NT2/D1 (cell line): Measurements from ENCODE around the gene DGKE.

Source experiments
- DNase-seq: peaks from one replicate; pipeline ENCODE4 v3.0.0-alpha.2; 2011; ENCODE audit warnings: low read depth, low spot score
- H3K27me3 ChIP-seq: 2 replicates; pipeline ENCODE4 v1.6.0; 2011; ENCODE audit warnings: mild to moderate bottlenecking; ENCODE audit not compliant: insufficient read length, insufficient read depth
- H3K36me3 ChIP-seq: 2 replicates; pipeline ENCODE4 v1.6.1; 2011; ENCODE audit warnings: mild to moderate bottlenecking, low read length, mixed read lengths; ENCODE audit not compliant: insufficient read depth, insufficient read length
- H3K4me1 ChIP-seq: 2 replicates; pipeline ENCODE4 v1.5.1; 2011; ENCODE audit not compliant: insufficient read depth, insufficient read length
- H3K4me3 ChIP-seq: 2 replicates; pipeline ENCODE4 v1.5.1; 2011; ENCODE audit warnings: low read depth; ENCODE audit not compliant: insufficient read length
- H3K9ac ChIP-seq: 2 replicates; pipeline ENCODE4 v1.6.0; 2011; ENCODE audit warnings: low read depth; ENCODE audit not compliant: insufficient read length
- H3K9me3 ChIP-seq: 2 replicates; pipeline ENCODE4 v1.5.1; 2011; ENCODE audit warnings: mild to moderate bottlenecking, low read length; ENCODE audit not compliant: insufficient read depth
- SUZ12 ChIP-seq: IDR thresholded peaks from 2 replicates; pipeline ENCODE4 v1.6.1; 2011; ENCODE audit not compliant: insufficient read length, insufficient read depth; ENCODE audit errors: extremely low read depth
- YY1 ChIP-seq: IDR thresholded peaks from 2 replicates; pipeline ENCODE4 v1.6.1; 2011; ENCODE audit not compliant: insufficient read length, insufficient read depth
- ZNF274 ChIP-seq: IDR thresholded peaks from 2 replicates; pipeline ENCODE4 v1.6.1; 2011; ENCODE audit warnings: mild to moderate bottlenecking, low read depth, low read length

The DGKE gene

GRCh38 chr17:56795221-56795865 lies 38.6 kb upstream of the DGKE start:
- H3K4me3 ChIP-seq: no peak overlapping the region
- TF ChIP-seq YY1 (no peak), ZNF274 (no peak), SUZ12 (no peak)
- H3K36me3 ChIP-seq: no peaks in the 10 kb centered on the region
- H3K9me3 ChIP-seq: no peaks in the 10 kb centered on the region
- H3K9ac ChIP-seq: no peak overlapping the region
- no peak for DNase-seq
- H3K4me1 ChIP-seq: peaks cover 5% of the 10 kb centered on the region
- H3K27me3 ChIP-seq: no peaks in the 10 kb centered on the region

- no peak overlapping the region for H3K9ac ChIP-seq
- no peaks in the 10 kb centered on the region for H3K36me3 ChIP-seq
- no peaks in the 10 kb centered on the region for H3K27me3 ChIP-seq
- peaks cover 5% of the 10 kb centered on the region for H3K4me1 ChIP-seq
- H3K4me3 ChIP-seq: no peak overlapping the region
- DNase-seq: no peak
- no peaks in the 10 kb centered on the region for H3K9me3 ChIP-seq
- TF ChIP-seq YY1 (no peak), ZNF274 (no peak), SUZ12 (no peak)
Measured at GRCh38 chr17:56796536-56796935, 37.4 kb upstream of the DGKE start.

- no peak for TF ChIP-seq YY1
- TF ChIP-seq SUZ12: no peak
- TF ChIP-seq ZNF274: no peak
- H3K4me1 ChIP-seq: peaks cover 5% of the 10 kb centered on the region
- no peaks in the 10 kb centered on the region for H3K36me3 ChIP-seq
- DNase-seq: no peak
- H3K9ac ChIP-seq: no peak overlapping the region
- H3K4me3 ChIP-seq: no peak overlapping the region
- H3K27me3 ChIP-seq: no peaks in the 10 kb centered on the region
- no peaks in the 10 kb centered on the region for H3K9me3 ChIP-seq
Measured at GRCh38 chr17:56798916-56799315, 35.0 kb upstream of the DGKE start.

GRCh38 chr17:56801459-56802178 lies 32.3 kb upstream of the DGKE start:
- Histone ChIP-seq H3K9ac (no peak overlapping the region), H3K36me3 (no peaks in the 10 kb centered on the region), H3K4me1 (peaks cover 3% of the 10 kb centered on the region), H3K9me3 (no peaks in the 10 kb centered on the region), H3K27me3 (no peaks in the 10 kb centered on the region), H3K4me3 (no peak overlapping the region)
- no peak for TF ChIP-seq SUZ12
- TF ChIP-seq ZNF274: no peak
- no peak for TF ChIP-seq YY1
- no peak for DNase-seq

- no peaks in the 10 kb centered on the region for H3K27me3 ChIP-seq
- H3K36me3 ChIP-seq: no peaks in the 10 kb centered on the region
- H3K4me1 ChIP-seq: no peaks in the 10 kb centered on the region
- no peaks in the 10 kb centered on the region for H3K9me3 ChIP-seq
- H3K4me3 ChIP-seq: no peak overlapping the region
- H3K9ac ChIP-seq: no peak overlapping the region
- TF ChIP-seq ZNF274 (no peak), YY1 (no peak)
- DNase-seq: no peak
Measured at GRCh38 chr17:56803071-56803470, 30.9 kb upstream of the DGKE start.

GRCh38 chr17:56804454-56804853 lies 29.5 kb upstream of the DGKE start:
- Histone ChIP-seq H3K27me3 (no peaks in the 10 kb centered on the region), H3K4me3 (no peak overlapping the region), H3K36me3 (no peaks in the 10 kb centered on the region), H3K4me1 (no peaks in the 10 kb centered on the region), H3K9me3 (no peaks in the 10 kb centered on the region), H3K9ac (no peak overlapping the region)
- TF ChIP-seq ZNF274 (no peak), YY1 (no peak), SUZ12 (no peak)
- DNase-seq: no peak

GRCh38 chr17:56806949-56807348 lies 27.0 kb upstream of the DGKE start:
- no peak overlapping the region for H3K9ac ChIP-seq
- no peak for TF ChIP-seq SUZ12
- TF ChIP-seq ZNF274: no peak
- TF ChIP-seq YY1: no peak
- H3K4me3 ChIP-seq: no peak overlapping the region
- DNase-seq: no peak
- no peaks in the 10 kb centered on the region for H3K36me3 ChIP-seq
- H3K9me3 ChIP-seq: no peaks in the 10 kb centered on the region
- H3K27me3 ChIP-seq: no peaks in the 10 kb centered on the region
- H3K4me1 ChIP-seq: no peaks in the 10 kb centered on the region
